ENCODE measurements around the gene PIGK. TPM values are rescaled to one million over a fixed set of nuclear protein-coding genes. Genes with fewer than 3 reads are reported as not detected.

PIGK gene
- 24.8 TPM for total RNA-seq

GRCh38 chr1:77219166-77219887 lies at the start of gene PIGK:
Gene PIGK (minus strand): TSS chr1:77219430. CDS start chr1:77219402, 28 bp downstream.

Small RNAs within 50 kb of the gene (small RNA-seq; reads per million reads assigned to genes)
- gene MIR7156 (ENCODE audit: low replicate concordance): not detected

Other genes with a start within 250 kb of the PIGK start
- gene AK5, start 62.6 kb upstream of the PIGK start, total RNA-seq: 3.6 TPM

All from metanephros (tissue), 2 donors.